ENCODE data around the gene BORA.

GRCh38 chr13:72728290-72728605 lies 525 bp downstream of the BORA start:
- TF ChIP-seq CTCF (IDR thresholded peaks at IDR 0.05; ENCODE audit: poor library complexity) (no peak), EZH2 (IDR thresholded peaks at IDR 0.05; ENCODE audit: borderline replicate concordance) (no peak), EZH2phosphoT487 (IDR thresholded peaks at IDR 0.05; ENCODE audit: low read depth, severe bottlenecking, unreplicated experiment) (no peak)

Data from hepatocyte (in vitro differentiated cells).